ENCODE measurements around the gene TMEM119. TPM values are rescaled to one million over a fixed set of nuclear protein-coding genes. Genes with fewer than 3 reads are reported as not detected.

The TMEM119 gene
- total and polyA plus RNA-seq, 7 experiments from 2014 or later: 0.13 to 1.6 (median 0.50) TPM; not detected in 1

DNA sequence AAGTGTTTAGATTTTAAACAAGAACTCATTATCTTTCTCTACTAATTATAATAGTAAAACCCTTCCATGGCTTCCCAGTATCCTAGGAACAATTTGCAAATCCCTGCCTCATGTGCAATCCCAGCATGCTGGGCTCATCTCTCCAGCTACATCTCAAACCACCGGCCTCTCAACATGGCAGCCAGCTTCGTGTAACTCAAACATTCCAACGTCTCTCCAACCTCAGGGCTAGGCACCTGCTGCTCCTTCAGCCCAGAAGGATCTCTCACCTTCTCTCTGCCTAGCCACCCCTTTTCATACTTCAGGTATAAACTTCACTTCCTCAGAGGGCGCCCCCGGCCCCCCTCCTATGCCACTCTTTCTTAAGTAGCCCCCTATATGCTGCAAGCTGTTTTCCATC is 44.1 kb downstream of the TMEM119 start:
- Histone ChIP-seq H3K4me1 (ENCODE audit: control insufficient read depth in 2 of 2, insufficient read depth in 2 of 2, low read length in 2 of 2) (peaks cover 16 to 46% of the 10 kb centered on the region in 2 donors), H3K27ac (ENCODE audit: low read depth, low read length) (no peak overlapping the region), H3K27me3 (ENCODE audit: control insufficient read depth in 2 of 2, insufficient read depth in 2 of 2, low read length in 2 of 2) (no peaks in the 10 kb centered on the region), H3K9me3 (ENCODE audit: control insufficient read depth in 2 of 3, low read length in 3 of 3) (no peaks in the 10 kb centered on the region), H3K4me3 (ENCODE audit: low read length) (no peak overlapping the region), H3K36me3 (ENCODE audit: control insufficient read depth in 2 of 3, insufficient read depth in 3 of 3, low read length in 3 of 3) (peaks cover 0 to 21% (median 2%) of the 10 kb centered on the region in 3 experiments)
- Mint-ChIP-seq H3K27me3 (no peaks in the 10 kb centered on the region), H3K4me3 (peak overlapping the region in 8 of 10 donors; percentile 2 to 98 (median 51)), H3K27ac (peak overlapping the region in 2 of 9 donors; percentile 41 to 65), H3K36me3 (peaks cover 0 to 17% (median 9%) of the 10 kb centered on the region in 5 donors), H3K9me3 (no peaks in the 10 kb centered on the region), H3K4me1 (peaks cover 58 to 94% (median 85%) of the 10 kb centered on the region in 7 donors)
- ChIA-PET CTCF (no interaction called here), POLR2A (interaction anchor here (0.8 kb wide), 1 partner anchor 9 kb away, joined by 3 read pairs; the partner anchor contains the start of gene ISCU)
- ATAC-seq: no peak
- DNase-seq: no peak
- intact Hi-C loops (cut with micrococcal nuclease): loop anchor here in 1 of 2 donors (2.0 kb wide), 1 partner anchor 15 kb away; no protein-coding TSS in a partner anchor

DNA sequence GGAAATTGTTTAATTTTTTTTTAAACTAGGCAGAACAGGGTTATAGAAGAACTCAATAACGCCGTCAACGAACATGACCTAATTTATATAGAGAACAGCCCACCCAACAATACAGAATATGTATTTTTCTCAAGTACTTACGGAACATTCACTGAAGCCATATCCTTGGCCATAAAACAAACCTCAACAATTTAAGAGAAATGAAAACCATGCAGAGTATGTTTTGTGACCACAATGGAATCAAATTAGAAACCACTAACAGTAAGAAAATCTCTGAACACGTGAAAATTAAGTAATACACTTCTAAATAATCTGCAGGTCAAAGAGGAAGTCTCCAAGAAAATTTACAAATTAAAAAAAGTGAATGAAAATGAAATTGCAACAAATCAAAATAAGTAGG is 46.3 kb downstream of the TMEM119 start:
- no peaks in the 10 kb centered on the region for H3K9me3 ChIP-seq (ENCODE audit: control insufficient read depth in 2 of 3, low read length in 3 of 3)
- peaks cover 8 to 28% (median 18%) of the 10 kb centered on the region in 3 experiments for H3K36me3 ChIP-seq (ENCODE audit: control insufficient read depth in 2 of 3, insufficient read depth in 3 of 3, low read length in 3 of 3)
- intact Hi-C loops (cut with micrococcal nuclease): no loop called here
- CTCF ChIA-PET: no interaction called here
- H3K4me1 ChIP-seq (ENCODE audit: control insufficient read depth in 2 of 2, insufficient read depth in 2 of 2, low read length in 2 of 2): peaks cover 13 to 29% of the 10 kb centered on the region in 2 donors
- no peaks in the 10 kb centered on the region for H3K9me3 Mint-ChIP-seq
- no peaks in the 10 kb centered on the region for H3K27me3 Mint-ChIP-seq
- no peak overlapping the region for H3K27ac ChIP-seq (ENCODE audit: low read depth, low read length)
- peaks cover 41 to 78% (median 71%) of the 10 kb centered on the region in 7 donors for H3K4me1 Mint-ChIP-seq
- DNase-seq (no peak), ATAC-seq (no peak)
- no peaks in the 10 kb centered on the region for H3K27me3 ChIP-seq (ENCODE audit: control insufficient read depth in 2 of 2, insufficient read depth in 2 of 2, low read length in 2 of 2)
- peak overlapping the region in 6 of 9 donors; percentile 0 to 71 (median 24) for H3K27ac Mint-ChIP-seq
- POLR2A ChIA-PET: interaction anchor here (0.6 to 1.3 kb wide), 2 partner anchors 9 to 16 kb away, joined by 3 to 7 read pairs; partner anchors contain the start of gene SART3
- H3K4me3 ChIP-seq (ENCODE audit: low read length): no peak overlapping the region
- peak overlapping the region in 8 of 10 donors; percentile 34 to 98 (median 49) for H3K4me3 Mint-ChIP-seq
- H3K36me3 Mint-ChIP-seq: peaks cover 5 to 24% (median 16%) of the 10 kb centered on the region in 5 donors

DNA sequence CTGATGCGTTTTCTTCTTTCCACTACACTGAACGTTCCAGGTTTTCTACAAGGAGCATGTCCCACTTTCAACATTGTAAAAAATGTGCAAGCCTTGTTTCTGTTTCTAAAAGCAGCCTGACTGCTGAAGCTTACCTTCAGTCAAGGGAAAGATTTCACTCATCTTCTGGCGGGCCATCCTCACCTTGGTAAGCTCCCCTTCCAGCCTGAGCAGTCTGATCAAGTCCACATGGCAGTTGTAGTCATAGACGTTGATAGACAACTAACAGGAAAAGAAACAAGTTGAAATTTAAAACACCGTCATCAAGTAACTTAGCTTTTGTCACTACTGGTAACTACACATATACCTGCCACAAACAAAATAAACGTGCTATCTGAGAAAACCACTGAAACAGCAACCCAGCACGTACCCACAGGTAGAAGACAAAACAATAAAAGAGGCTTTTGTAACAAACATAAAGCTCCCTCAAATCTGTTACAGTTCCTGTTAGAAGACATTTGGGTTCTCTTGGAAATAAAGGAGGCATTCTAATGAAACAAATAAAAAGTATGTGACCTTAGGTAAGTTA is 48.8 kb downstream of the TMEM119 start:
- peaks cover 19 to 51% (median 22%) of the 10 kb centered on the region in 3 experiments for H3K36me3 ChIP-seq (ENCODE audit: control insufficient read depth in 2 of 3, insufficient read depth in 3 of 3, low read length in 3 of 3)
- intact Hi-C loops (cut with micrococcal nuclease): no loop called here
- ChIA-PET CTCF (interaction anchor here (0.6 to 0.7 kb wide), 2 partner anchors 298 to 1552 kb away, joined by 3 read pairs; no protein-coding TSS in a partner anchor), POLR2A (no interaction called here)
- Mint-ChIP-seq H3K9me3 (peaks cover 0 to 2% (median 0%) of the 10 kb centered on the region in 11 donors), H3K27me3 (no peaks in the 10 kb centered on the region), H3K36me3 (peaks cover 12 to 29% (median 21%) of the 10 kb centered on the region in 5 donors), H3K4me3 (no peak overlapping the region), H3K4me1 (peaks cover 31 to 64% (median 54%) of the 10 kb centered on the region in 7 donors), H3K27ac (peak overlapping the region in 2 of 9 donors; percentile 21 to 64)
- peaks cover 0 to 14% of the 10 kb centered on the region in 2 donors for H3K4me1 ChIP-seq (ENCODE audit: control insufficient read depth in 2 of 2, insufficient read depth in 2 of 2, low read length in 2 of 2)
- ATAC-seq: no peak
- H3K27me3 ChIP-seq (ENCODE audit: control insufficient read depth in 2 of 2, insufficient read depth in 2 of 2, low read length in 2 of 2): no peaks in the 10 kb centered on the region
- no peak overlapping the region for H3K4me3 ChIP-seq (ENCODE audit: low read length)
- DNase-seq: no peak
- H3K27ac ChIP-seq (ENCODE audit: low read depth, low read length): no peak overlapping the region
- H3K9me3 ChIP-seq (ENCODE audit: control insufficient read depth in 2 of 3, low read length in 3 of 3): no peaks in the 10 kb centered on the region

DNA sequence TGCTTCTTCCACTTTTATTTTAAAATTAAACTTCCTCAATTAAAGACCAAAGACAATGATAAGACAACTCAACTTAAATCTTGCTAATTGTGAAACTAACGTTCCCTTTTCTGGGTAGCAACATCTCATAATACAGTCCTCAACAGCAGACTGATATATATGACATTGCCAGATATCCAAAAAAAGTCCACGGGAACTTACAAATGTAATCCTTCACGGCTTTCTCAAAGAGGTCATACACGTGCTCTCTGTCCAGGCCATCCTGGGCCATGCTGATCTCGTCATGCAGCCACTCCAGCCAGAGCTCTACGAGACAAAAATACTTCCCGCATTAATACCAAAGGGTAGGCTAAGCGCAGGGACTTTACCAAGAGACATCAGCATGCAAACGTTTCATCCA is 50.2 kb downstream of the TMEM119 start:
- no peak overlapping the region for H3K27ac Mint-ChIP-seq
- POLR2A ChIA-PET: no interaction called here
- Histone ChIP-seq H3K4me3 (ENCODE audit: low read length) (no peak overlapping the region), H3K4me1 (ENCODE audit: control insufficient read depth in 2 of 2, insufficient read depth in 2 of 2, low read length in 2 of 2) (peaks cover 0 to 6% of the 10 kb centered on the region in 2 donors), H3K9me3 (ENCODE audit: control insufficient read depth in 2 of 3, low read length in 3 of 3) (no peaks in the 10 kb centered on the region), H3K36me3 (ENCODE audit: control insufficient read depth in 2 of 3, insufficient read depth in 3 of 3, low read length in 3 of 3) (peaks cover 25 to 63% (median 35%) of the 10 kb centered on the region in 3 experiments), H3K27me3 (ENCODE audit: control insufficient read depth in 2 of 2, insufficient read depth in 2 of 2, low read length in 2 of 2) (no peaks in the 10 kb centered on the region), H3K27ac (ENCODE audit: low read depth, low read length) (no peak overlapping the region)
- intact Hi-C loops (cut with micrococcal nuclease): no loop called here
- no peak overlapping the region for H3K4me3 Mint-ChIP-seq
- peaks cover 0 to 2% (median 0%) of the 10 kb centered on the region in 11 donors for H3K9me3 Mint-ChIP-seq
- peak; percentile 16 for ATAC-seq
- DNase-seq: no peak
- no peaks in the 10 kb centered on the region for H3K27me3 Mint-ChIP-seq
- H3K4me1 Mint-ChIP-seq: peaks cover 20 to 55% (median 46%) of the 10 kb centered on the region in 7 donors
- CTCF ChIA-PET: no interaction called here
- H3K36me3 Mint-ChIP-seq: peaks cover 20 to 40% (median 25%) of the 10 kb centered on the region in 5 donors

DNA sequence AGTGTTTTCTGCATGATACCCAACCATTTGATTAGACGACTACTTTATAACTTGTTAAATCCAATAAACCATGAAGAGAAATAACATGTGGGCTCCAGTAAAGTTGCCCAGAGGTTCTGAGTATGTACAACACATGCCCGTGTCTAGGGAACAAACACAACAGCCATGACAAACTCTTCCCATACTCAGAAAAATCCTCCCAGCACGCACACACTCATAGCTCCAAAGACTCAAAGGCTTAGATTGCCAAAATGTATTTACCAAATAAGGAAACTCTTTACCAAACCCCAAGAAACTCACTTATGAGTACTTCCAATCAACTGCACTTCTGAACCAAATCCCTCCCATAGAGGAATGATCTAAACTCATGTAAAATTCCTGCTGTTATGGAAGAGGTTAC is 54.2 kb downstream of the TMEM119 start:
- Mint-ChIP-seq H3K9me3 (peaks cover 0 to 2% (median 0%) of the 10 kb centered on the region in 11 donors), H3K4me1 (peaks cover 10 to 38% (median 24%) of the 10 kb centered on the region in 7 donors), H3K27me3 (no peaks in the 10 kb centered on the region), H3K27ac (peak overlapping the region in 1 of 9 donors; percentile 30), H3K4me3 (no peak overlapping the region), H3K36me3 (peaks cover 20 to 50% (median 24%) of the 10 kb centered on the region in 5 donors)
- ATAC-seq: no peak
- no peaks in the 10 kb centered on the region for H3K9me3 ChIP-seq (ENCODE audit: control insufficient read depth in 2 of 3, low read length in 3 of 3)
- no peaks in the 10 kb centered on the region for H3K27me3 ChIP-seq (ENCODE audit: control insufficient read depth in 2 of 2, insufficient read depth in 2 of 2, low read length in 2 of 2)
- ChIA-PET CTCF (interaction anchor here (1.2 kb wide), 1 partner anchor 9 kb away, joined by 4 read pairs; no protein-coding TSS in a partner anchor), POLR2A (interaction anchor here (1.6 kb wide), 1 partner anchor 14 kb away, joined by 5 read pairs; no protein-coding TSS in a partner anchor)
- H3K4me1 ChIP-seq (ENCODE audit: control insufficient read depth in 2 of 2, insufficient read depth in 2 of 2, low read length in 2 of 2): no peaks in the 10 kb centered on the region
- intact Hi-C loops (cut with micrococcal nuclease): no loop called here
- H3K27ac ChIP-seq (ENCODE audit: low read depth, low read length): no peak overlapping the region
- H3K36me3 ChIP-seq (ENCODE audit: control insufficient read depth in 2 of 3, insufficient read depth in 3 of 3, low read length in 3 of 3): peaks cover 25 to 67% (median 37%) of the 10 kb centered on the region in 3 experiments
- no peak overlapping the region for H3K4me3 ChIP-seq (ENCODE audit: low read length)
- no peak for DNase-seq

DNA sequence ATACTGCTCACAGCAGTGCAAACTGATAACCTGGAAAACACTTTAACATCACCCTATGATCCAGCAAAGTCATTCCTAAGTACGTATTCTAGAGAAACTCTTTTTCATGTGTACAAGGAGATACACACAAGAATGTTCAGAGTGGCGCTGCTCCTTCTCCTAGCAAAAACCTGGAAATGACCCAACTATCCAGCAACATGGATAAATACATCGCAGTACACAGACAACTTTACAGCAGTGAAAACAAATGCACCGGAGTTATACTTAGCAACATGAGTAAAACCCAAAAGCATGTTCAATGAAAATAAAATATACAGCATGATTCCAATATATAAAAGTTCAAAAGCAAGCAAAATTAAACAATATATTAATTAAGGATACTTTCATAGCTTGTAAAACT is 55.6 kb downstream of the TMEM119 start:
- no peak overlapping the region for H3K27ac Mint-ChIP-seq
- H3K4me3 Mint-ChIP-seq: no peak overlapping the region
- CTCF ChIA-PET: no interaction called here
- peaks cover 14 to 30% (median 21%) of the 10 kb centered on the region in 7 donors for H3K4me1 Mint-ChIP-seq
- DNase-seq (no peak), ATAC-seq (no peak)
- Histone ChIP-seq H3K9me3 (ENCODE audit: control insufficient read depth in 2 of 3, low read length in 3 of 3) (no peaks in the 10 kb centered on the region), H3K27ac (ENCODE audit: low read depth, low read length) (no peak overlapping the region), H3K4me3 (ENCODE audit: low read length) (no peak overlapping the region), H3K4me1 (ENCODE audit: control insufficient read depth in 2 of 2, insufficient read depth in 2 of 2, low read length in 2 of 2) (no peaks in the 10 kb centered on the region), H3K36me3 (ENCODE audit: control insufficient read depth in 2 of 3, insufficient read depth in 3 of 3, low read length in 3 of 3) (peaks cover 25 to 66% (median 35%) of the 10 kb centered on the region in 3 experiments), H3K27me3 (ENCODE audit: control insufficient read depth in 2 of 2, insufficient read depth in 2 of 2, low read length in 2 of 2) (no peaks in the 10 kb centered on the region)
- H3K9me3 Mint-ChIP-seq: peaks cover 0 to 2% (median 0%) of the 10 kb centered on the region in 11 donors
- POLR2A ChIA-PET: no interaction called here
- intact Hi-C loops (cut with micrococcal nuclease): no loop called here
- H3K36me3 Mint-ChIP-seq: peaks cover 15 to 52% (median 22%) of the 10 kb centered on the region in 5 donors
- H3K27me3 Mint-ChIP-seq: no peaks in the 10 kb centered on the region
